Measurements from ENCODE around the gene TBC1D8. TPM values are rescaled to one million over a fixed set of nuclear protein-coding genes. Genes with fewer than 3 reads are reported as not detected.

TBC1D8 gene
- total and polyA plus RNA-seq, 2 of the 13 experiments (the other 11 are each of a cell fraction or from before 2014, with no cell fraction given) = 45.1 to 95.4 TPM

- TF ChIP-seq, protein P1, sequence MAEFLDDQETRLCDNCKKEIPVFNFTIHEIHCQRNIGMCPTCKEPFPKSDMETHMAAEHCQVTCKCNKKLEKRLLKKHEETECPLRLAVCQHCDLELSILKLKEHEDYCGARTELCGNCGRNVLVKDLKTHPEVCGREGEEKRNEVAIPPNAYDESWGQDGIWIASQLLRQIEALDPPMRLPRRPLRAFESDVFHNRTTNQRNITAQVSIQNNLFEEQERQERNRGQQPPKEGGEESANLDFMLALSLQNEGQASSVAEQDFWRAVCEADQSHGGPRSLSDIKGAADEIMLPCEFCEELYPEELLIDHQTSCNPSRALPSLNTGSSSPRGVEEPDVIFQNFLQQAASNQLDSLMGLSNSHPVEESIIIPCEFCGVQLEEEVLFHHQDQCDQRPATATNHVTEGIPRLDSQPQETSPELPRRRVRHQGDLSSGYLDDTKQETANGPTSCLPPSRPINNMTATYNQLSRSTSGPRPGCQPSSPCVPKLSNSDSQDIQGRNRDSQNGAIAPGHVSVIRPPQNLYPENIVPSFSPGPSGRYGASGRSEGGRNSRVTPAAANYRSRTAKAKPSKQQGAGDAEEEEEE (CRISPR knock-in tag; IDR thresholded peaks at IDR 0.05; ENCODE audit: borderline replicate concordance) = no peak
- TF ChIP-seq, protein P2, sequence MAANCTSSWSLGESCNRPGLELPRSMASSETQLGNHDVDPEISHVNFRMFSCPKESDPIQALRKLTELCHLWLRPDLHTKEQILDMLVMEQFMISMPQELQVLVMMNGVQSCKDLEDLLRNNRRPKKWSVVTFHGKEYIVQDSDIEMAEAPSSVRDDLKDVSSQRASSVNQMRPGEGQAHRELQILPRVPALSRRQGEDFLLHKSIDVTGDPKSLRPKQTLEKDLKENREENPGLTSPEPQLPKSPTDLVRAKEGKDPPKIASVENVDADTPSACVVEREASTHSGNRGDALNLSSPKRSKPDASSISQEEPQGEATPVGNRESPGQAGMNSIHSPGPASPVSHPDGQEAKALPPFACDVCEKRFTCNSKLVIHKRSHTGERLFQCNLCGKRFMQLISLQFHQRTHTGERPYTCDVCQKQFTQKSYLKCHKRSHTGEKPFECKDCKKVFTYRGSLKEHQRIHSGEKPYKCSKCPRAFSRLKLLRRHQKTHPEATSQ (CRISPR knock-in tag; IDR thresholded peaks at IDR 0.05; ENCODE audit: borderline replicate concordance) = no peak
- TF ChIP-seq PPARG (CRISPR knock-in tag; conservative IDR thresholded peaks at IDR 0.05) (peak; percentile 73), ZNF556 (CRISPR knock-in tag; IDR thresholded peaks at IDR 0.05; ENCODE audit: borderline replicate concordance) (peak; percentile 65; the same call in 1 of the 2 replicates), ATF4 (CRISPR knock-in tag; IDR thresholded peaks at IDR 0.05) (peak in 1 of 2 experiments; percentile 56; a peak in 2 of 4 replicates), SNAPC2 (CRISPR knock-in tag; IDR thresholded peaks at IDR 0.05) (no peak), ZFP90 (CRISPR knock-in tag; IDR thresholded peaks at IDR 0.05; ENCODE audit: borderline replicate concordance) (0 out of 2 replicates have a peak, but pooled peaks have one; percentile 54), RFX3 (CRISPR knock-in tag; IDR thresholded peaks at IDR 0.05) (peak; percentile 19; the same call in 1 of the 2 replicates), HNRNPLL (IDR thresholded peaks at IDR 0.05; ENCODE audit: low read depth, low read length, poor library complexity, severe bottlenecking) (peak; percentile 15), KLF16 (CRISPR knock-in tag; IDR thresholded peaks at IDR 0.05) (peak; percentile 66 to 71; a peak in 2 of 4 replicates), HNF1A (IDR thresholded peaks at IDR 0.05; ENCODE audit: low read depth) (no peak), HNF1A (CRISPR knock-in tag; IDR thresholded peaks at IDR 0.05; ENCODE audit: borderline replicate concordance) (peak; percentile 34; the same call in 1 of the 2 replicates), SOX6 (IDR thresholded peaks at IDR 0.05) (no peak), SOX6 (CRISPR knock-in tag; IDR thresholded peaks at IDR 0.05) (peak; percentile 51; the same call in 1 of the 2 replicates), NCOR1 (IDR thresholded peaks at IDR 0.05; ENCODE audit: borderline replicate concordance, low read length) (0 out of 2 replicates have a peak, but pooled peaks have one; percentile 20), ZNF614 (CRISPR knock-in tag; IDR thresholded peaks at IDR 0.05; ENCODE audit: borderline replicate concordance) (peak; percentile 45; the same call in 1 of the 2 replicates), ZFP36L1 (CRISPR knock-in tag; IDR thresholded peaks at IDR 0.05) (0 out of 2 replicates have a peak, but pooled peaks have one; percentile 23)
These were observed 1.3 kb upstream of the TBC1D8 start (continued) for GRCh38 chr2:101152272-101153076.

Data from HepG2 (cell line).